SK-N-MC (cell line): ENCODE measurements around the gene SPATA22.
"Not testable (repeated sequence)": the region's sequence is repeated elsewhere in the genome, so short reads cannot be mapped to it uniquely, and the experiment has no call there.

Experiments
- DNase-seq: peaks from one replicate; pipeline ENCODE4 v3.0.0-alpha.2; 2011; ENCODE audit warnings: low read depth, low spot score
- H3K27ac ChIP-seq: fragments of 200-600 bp; sonication (generic); 2 replicates; pipeline ENCODE4 v1.5.1; 2016; ENCODE audit warnings: mixed run types
- H3K36me3 ChIP-seq: fragments of 200-600 bp; sonication (generic); 2 replicates; pipeline ENCODE4 v1.6.1; 2017; ENCODE audit warnings: antibody characterized with exemption, low read length, mixed read lengths; ENCODE audit not compliant: insufficient read depth
- H3K4me3 ChIP-seq: fragments of 200-600 bp; sonication (generic); 2 replicates; pipeline ENCODE4 v1.5.1; 2016
- H3K9ac ChIP-seq: fragments of 200-600 bp; sonication (generic); 2 replicates; pipeline ENCODE4 v1.8.0; 2017; ENCODE audit warnings: mixed run types, mixed read lengths; ENCODE audit not compliant: insufficient read length
- H3K9me3 ChIP-seq: fragments of 200-600 bp; sonication (generic); 2 replicates; pipeline ENCODE4 v1.6.1; 2017; ENCODE audit warnings: low read depth, mild to moderate bottlenecking, antibody characterized with exemption, low read length, moderate library complexity, mixed read lengths
- EZH2 ChIP-seq: fragments of 200-600 bp; sonication (generic); IDR thresholded peaks from one replicate; pipeline ENCODE4 v1.6.1; 2017; ENCODE audit warnings: antibody characterized with exemption
- FOXP2 ChIP-seq: optimal IDR thresholded peaks from 2 replicates; pipeline ENCODE3; 2011; ENCODE audit warnings: mild to moderate bottlenecking, moderate library complexity; ENCODE audit not compliant: insufficient read depth; ENCODE audit errors: extremely low read length, control extremely low read depth
- POLR2AphosphoS5 ChIP-seq: IDR thresholded peaks from 2 replicates; pipeline ENCODE4 v1.6.1; 2012; ENCODE audit warnings: mild to moderate bottlenecking, low read depth, low read length, borderline replicate concordance

SPATA22 gene

GRCh38 chr17:3440451-3440850 is 31.2 kb downstream of the SPATA22 start:
- no peaks in the 10 kb centered on the region for H3K9me3 ChIP-seq
- H3K36me3 ChIP-seq = no peaks in the 10 kb centered on the region
- no peak for DNase-seq
- TF ChIP-seq POLR2AphosphoS5 (no peak), FOXP2 (no peak), EZH2 (no peak)
- no peak overlapping the region for H3K27ac ChIP-seq
- no peak overlapping the region for H3K4me3 ChIP-seq
- no peak overlapping the region for H3K9ac ChIP-seq

- Histone ChIP-seq H3K27ac (no peak overlapping the region), H3K9me3 (no peaks in the 10 kb centered on the region), H3K9ac (no peak overlapping the region), H3K36me3 (no peaks in the 10 kb centered on the region), H3K4me3 (no peak overlapping the region)
- TF ChIP-seq EZH2 (no peak), FOXP2 (no peak), POLR2AphosphoS5 (no peak)
- DNase-seq = no peak
These were observed 33.3 kb downstream of the SPATA22 start for GRCh38 chr17:3438368-3438767.

GRCh38 chr17:3433741-3434140 is 37.9 kb downstream of the SPATA22 start, which contains the start of gene OR1E2:
Gene OR1E2 (minus strand): TSS chr17:3433841. CDS start chr17:3433841, 0 bp downstream.
- Histone ChIP-seq H3K27ac (no peak within 1 kb of the TSS), H3K9ac (no peak within 1 kb of the TSS), H3K9me3 (no peaks in the 10 kb centered on the region), H3K4me3 (no peak within 1 kb of the TSS), H3K36me3 (no peaks in the 10 kb centered on the region)
- no peak for DNase-seq
- no peak for TF ChIP-seq FOXP2
- no peak for TF ChIP-seq EZH2
- no peak for TF ChIP-seq POLR2AphosphoS5

- H3K9ac ChIP-seq, DNase-seq, H3K36me3 ChIP-seq, H3K9me3 ChIP-seq, H3K27ac ChIP-seq, H3K4me3 ChIP-seq: not testable (repeated sequence)
These were observed 38.4 kb downstream of the SPATA22 start for GRCh38 chr17:3433215-3433614.

- no peak overlapping the region for H3K27ac ChIP-seq
- TF ChIP-seq POLR2AphosphoS5 = no peak
- TF ChIP-seq EZH2 = no peak
- TF ChIP-seq FOXP2 = no peak
- no peaks in the 10 kb centered on the region for H3K9me3 ChIP-seq
- H3K4me3 ChIP-seq = no peak overlapping the region
- DNase-seq = no peak
- H3K9ac ChIP-seq = no peak overlapping the region
- H3K36me3 ChIP-seq = no peaks in the 10 kb centered on the region
These were observed 53.4 kb downstream of the SPATA22 start for GRCh38 chr17:3418222-3418621.

GRCh38 chr17:3415610-3416009 is 56.0 kb downstream of the SPATA22 start:
- H3K36me3 ChIP-seq = no peaks in the 10 kb centered on the region
- no peak overlapping the region for H3K4me3 ChIP-seq
- no peaks in the 10 kb centered on the region for H3K9me3 ChIP-seq
- no peak overlapping the region for H3K27ac ChIP-seq
- H3K9ac ChIP-seq = no peak overlapping the region
- DNase-seq = no peak
- TF ChIP-seq FOXP2 (no peak), POLR2AphosphoS5 (no peak), EZH2 (no peak)

- DNase-seq, H3K9ac ChIP-seq, H3K9me3 ChIP-seq, H3K27ac ChIP-seq, H3K36me3 ChIP-seq, H3K4me3 ChIP-seq: not testable (repeated sequence)
These were observed 59.4 kb downstream of the SPATA22 start for GRCh38 chr17:3412216-3412615.

GRCh38 chr17:3411070-3411469 is 60.5 kb downstream of the SPATA22 start, which contains the start of gene OR3A3:
Gene OR3A3 (plus strand): TSS chr17:3411370.
- no peak for DNase-seq
- H3K9ac ChIP-seq = no peak within 1 kb of the TSS
- TF ChIP-seq POLR2AphosphoS5 = no peak
- TF ChIP-seq EZH2 = no peak
- no peak for TF ChIP-seq FOXP2
- H3K4me3 ChIP-seq = no peak within 1 kb of the TSS
- H3K36me3 ChIP-seq = no peaks in the 10 kb centered on the region
- no peaks in the 10 kb centered on the region for H3K9me3 ChIP-seq
- no peak within 1 kb of the TSS for H3K27ac ChIP-seq

- not testable (repeated sequence) for H3K9ac ChIP-seq, H3K27ac ChIP-seq, H3K9me3 ChIP-seq, H3K4me3 ChIP-seq, DNase-seq, H3K36me3 ChIP-seq
These were observed 67.8 kb downstream of the SPATA22 start for GRCh38 chr17:3403856-3404255.

- Histone ChIP-seq H3K4me3 (no peak overlapping the region), H3K27ac (no peak overlapping the region), H3K9me3 (no peaks in the 10 kb centered on the region), H3K9ac (no peak overlapping the region), H3K36me3 (no peaks in the 10 kb centered on the region)
- TF ChIP-seq POLR2AphosphoS5 (no peak), EZH2 (no peak), FOXP2 (no peak)
- no peak for DNase-seq
These were observed 69.8 kb downstream of the SPATA22 start for GRCh38 chr17:3401786-3402185.
